GM18907 (cell line): ENCODE results near the gene NRROS.
"Not testable (repeated sequence)": the region's sequence is repeated elsewhere in the genome, so short reads cannot be mapped to it uniquely, and the experiment has no call there.

ENCODE experiments used
- ATAC-seq: cut with Tn5 transposase; IDR thresholded peaks from one replicate; pipeline ENCODE4 v1.9.1; 2021; ENCODE audit warnings: mild to moderate bottlenecking, moderate library complexity; ENCODE audit not compliant: unreplicated experiment

NRROS gene

DNA sequence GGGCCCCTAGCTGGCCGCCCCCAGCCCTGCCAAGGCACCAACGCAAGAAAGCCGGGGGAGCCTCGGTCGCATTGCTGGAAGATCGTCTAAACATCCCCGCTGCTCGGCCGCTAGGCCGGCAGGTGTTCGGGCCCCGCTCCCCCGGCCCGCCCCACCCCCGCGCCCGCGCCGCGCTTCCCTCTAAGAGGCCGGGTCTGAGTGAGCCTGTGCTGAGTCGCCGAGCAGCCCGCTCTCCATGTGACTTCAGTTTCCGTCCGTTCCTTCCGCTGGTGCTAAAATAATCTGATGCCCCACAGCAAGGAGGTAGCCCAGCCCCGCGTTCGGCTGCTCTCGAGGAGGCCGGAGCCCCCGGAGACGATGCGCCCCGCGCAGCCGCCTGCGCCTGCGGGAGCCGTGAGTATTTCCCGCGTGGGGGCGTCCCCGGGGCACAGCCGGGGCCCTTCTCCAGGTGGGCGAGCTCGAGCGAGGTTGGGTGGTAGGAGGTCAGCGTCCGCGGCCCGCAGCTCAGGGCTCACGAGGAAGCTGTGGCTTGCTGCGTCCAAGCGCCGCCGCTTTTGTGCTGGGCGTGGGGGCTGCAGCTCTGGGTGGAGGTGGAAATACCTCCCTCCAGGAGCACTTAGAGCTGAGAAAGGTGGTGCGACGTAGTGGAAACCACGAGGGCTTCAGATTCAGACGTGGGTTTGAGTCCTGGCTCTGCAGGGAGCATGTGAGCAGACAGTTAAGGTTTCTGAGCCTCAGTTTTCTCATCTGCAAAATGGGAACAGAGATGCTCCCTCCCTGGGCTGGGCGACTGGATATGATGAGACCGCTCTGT is at the start of gene NRROS:
NRROS (plus strand) TSS at position 212 of the 814 bp plus-strand sequence. CDS start 14,846 bp downstream, outside the sequence.
- ATAC-seq, result peak; percentile 35

DNA sequence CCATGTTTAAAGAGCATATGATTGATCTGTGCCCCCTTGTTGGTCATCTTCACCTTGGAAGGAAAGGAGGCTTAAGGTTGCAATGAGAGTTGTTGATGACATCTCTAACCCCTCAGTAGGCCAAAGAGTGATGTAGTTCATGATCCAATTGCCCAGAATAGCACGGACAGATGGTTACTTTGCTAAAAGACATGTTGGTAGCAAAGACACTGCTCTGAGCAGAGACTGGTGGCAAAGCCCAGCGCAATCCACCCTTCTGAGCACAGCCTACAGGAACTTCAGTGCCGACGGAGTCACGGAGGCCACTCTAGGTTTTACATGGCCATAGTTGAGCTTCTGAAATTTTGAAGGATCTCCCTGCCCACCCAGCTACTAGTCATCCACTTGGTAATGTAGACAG is 49.2 kb upstream of the NRROS start:
- no peak for ATAC-seq

DNA sequence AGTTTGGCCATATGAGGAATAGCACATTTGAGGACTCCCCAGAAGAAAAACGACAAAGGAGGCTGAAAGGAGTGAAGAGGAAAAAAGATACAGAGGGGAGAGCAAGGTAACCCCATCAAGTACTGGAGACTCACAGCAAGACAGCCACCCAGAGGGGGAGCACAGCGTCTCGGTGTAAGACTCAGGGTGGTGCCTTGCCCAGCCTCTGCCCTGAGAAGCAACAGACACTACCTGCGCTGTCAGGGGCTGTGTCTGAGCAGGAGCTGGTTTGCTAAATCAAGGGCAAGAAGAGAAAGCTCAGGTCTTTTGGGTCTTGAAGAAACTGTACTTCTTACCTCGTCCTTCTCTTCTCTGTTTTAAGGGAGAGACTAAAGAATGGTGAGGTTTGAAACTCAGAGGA is 43.1 kb upstream of the NRROS start:
- no peak for ATAC-seq

DNA sequence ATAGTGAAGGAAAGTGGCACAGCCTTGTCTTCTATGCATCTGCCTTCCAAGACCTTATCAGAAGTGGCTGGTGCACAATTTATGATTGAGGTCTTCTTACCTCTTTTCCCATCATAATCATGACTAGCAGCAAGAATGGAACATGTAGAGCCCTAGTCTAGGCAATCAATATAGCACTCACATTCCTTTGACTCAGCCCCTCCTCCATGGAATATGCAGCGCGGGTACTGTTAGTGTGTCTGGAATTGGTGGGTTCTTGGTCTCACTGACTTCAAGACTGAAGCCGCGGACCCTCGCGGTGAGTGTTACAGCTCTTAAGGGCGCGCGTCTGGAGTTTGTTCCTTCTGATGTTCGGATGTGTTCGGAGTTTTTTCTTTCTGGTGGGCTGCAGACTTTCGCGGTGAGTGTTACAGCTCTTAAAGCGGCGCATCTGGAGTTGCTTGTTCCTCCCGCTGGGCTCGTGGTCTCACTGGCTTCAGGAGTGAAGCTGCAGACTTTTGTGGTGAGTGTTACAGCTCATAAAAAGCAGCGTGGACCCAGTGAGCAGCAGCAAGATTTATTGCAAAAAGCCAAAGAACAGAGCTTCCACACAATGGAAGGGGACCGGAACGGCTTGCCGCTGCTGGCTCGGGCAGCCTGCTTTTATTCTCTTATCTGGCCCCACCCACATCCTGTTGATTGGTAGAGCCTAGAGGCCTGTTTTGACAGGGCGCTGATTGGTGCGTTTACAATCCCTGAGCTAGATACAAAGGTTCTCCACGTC is 41.3 kb upstream of the NRROS start:
- ATAC-seq, result not testable (repeated sequence)

DNA sequence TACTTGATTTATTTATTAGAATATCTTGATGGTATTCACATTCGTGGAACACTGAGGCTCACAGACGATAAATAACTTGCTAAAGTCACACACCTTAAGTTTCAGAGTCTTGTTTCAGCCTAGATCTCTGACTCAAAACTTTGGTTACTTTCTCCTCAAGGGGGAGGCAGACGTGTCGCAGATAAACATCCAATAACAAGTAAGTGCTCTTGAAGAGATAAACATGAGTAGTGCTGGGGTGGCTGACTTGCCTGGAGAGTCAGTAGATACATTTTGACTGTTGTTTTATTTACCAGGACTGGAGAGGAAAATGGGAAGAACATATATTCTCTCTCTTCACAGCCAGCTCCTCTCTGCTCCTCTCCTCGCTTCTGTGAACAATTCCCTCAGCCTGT is 39.8 kb upstream of the NRROS start:
- no peak for ATAC-seq

DNA sequence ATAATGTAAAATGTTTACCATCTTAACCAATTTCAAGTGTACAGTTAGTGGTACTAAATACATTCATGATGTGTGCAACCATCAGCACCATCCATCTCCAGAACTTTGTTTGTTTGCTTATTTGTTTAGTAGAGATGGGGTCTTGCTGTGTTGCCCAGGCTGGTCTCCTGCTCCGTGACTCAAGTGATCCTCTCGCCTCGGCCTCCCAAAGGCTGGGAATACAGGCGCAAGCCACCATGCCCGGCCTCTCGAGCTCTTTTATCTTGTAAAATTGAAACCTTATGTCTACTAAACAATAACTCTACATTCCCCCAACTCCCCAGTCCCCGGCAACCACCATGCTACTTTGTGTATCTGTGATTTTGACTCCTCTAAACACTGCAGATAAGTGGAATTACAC is 39.1 kb upstream of the NRROS start:
- ATAC-seq, result no peak

DNA sequence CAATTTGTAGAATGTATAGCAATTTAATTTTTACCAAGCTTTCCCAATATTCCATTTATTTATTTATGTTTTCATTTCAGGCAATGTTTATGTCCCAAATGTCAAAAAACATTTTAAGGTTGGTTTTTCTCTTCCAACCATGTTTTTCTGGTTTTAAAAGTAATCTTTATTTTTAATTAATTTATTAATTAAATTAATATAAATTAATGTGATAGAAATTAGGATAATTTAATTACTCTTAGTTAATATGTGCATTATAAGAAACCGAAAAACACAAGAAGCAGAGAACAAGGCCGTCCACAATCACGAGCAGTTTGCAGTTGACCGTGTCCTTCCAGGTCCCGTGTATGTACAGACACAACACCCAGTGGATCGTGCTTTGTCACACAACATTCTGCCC is 36.8 kb upstream of the NRROS start:
- ATAC-seq, result no peak

DNA sequence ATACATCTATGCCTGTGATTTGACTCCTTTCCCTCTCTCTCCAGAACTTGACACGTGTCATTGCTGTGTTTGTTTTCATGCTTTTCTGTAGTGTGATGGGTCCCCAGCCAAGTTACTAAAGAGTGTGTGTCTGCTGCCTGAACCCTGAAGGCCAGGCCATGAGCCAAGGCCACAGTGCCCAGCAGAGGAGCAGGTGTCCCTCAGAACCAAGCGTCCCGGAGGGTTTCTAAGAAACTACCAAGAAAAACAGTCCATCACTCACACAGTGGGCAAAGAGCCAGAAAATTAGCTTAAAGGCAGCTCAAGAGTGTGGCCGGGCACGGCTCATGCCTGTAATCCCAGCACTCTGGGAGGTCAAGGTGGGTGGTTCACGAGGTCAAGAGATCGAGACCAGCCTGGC is 35.8 kb upstream of the NRROS start:
- ATAC-seq, result no peak

DNA sequence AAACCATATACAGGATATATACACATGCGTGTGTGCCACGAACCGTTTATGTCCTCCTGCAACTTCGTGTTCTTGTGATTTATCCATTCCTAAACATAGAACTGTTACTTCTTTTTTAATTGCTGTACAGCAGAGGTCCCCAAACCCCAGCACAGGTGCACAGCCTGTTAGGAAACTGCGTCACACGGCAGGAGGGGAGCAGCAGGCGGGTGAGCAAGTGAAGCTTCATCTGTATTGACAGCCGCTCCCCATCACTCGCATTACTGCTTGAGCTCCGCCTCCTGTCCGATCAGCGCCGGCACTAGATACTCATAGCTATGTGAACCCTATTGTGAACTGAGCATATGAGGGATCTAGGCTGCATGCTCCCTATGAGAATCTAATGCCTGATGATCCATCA is 34.9 kb upstream of the NRROS start:
- no peak for ATAC-seq

DNA sequence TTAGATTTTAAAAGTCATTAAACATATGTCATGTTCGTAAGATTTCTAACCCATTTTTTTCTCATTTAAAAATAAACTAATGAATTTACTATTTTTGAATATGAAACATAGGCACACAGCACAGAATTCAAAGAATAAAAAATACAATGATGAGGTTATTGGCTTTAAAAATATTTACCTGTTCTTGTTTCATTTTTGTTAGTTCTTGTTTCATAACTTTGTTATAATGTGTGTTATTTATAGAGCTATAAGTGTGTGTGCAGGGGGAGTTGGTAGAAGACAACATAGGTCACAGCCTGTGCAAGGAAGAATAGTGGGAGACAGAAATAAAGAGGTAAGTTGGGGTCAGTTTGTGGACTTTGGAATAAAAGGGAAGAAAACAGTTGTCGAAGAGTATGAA is 30.8 kb upstream of the NRROS start:
- ATAC-seq, result no peak

DNA sequence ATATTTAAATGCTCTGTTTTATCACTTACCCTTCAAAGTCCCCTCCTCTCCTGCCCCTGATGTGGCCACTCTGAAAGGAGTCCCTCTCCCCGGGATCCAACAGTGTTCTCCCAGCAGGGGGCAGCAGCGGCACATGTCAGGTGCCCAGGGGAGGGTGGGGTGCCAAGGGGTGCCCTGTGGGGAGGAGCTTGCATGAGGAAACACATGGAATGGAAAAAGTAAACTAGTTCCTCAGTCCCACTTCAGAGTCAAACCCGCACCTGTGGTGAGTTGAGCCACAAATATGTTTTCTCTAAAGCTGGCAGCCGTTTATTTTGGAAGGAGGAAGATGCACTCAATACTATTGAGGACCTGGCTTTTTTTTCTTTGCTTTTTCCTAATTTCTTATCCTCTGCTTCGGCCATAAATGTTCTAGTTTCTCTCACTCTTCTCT is 30.1 kb upstream of the NRROS start:
- ATAC-seq, result peak; percentile 68

DNA sequence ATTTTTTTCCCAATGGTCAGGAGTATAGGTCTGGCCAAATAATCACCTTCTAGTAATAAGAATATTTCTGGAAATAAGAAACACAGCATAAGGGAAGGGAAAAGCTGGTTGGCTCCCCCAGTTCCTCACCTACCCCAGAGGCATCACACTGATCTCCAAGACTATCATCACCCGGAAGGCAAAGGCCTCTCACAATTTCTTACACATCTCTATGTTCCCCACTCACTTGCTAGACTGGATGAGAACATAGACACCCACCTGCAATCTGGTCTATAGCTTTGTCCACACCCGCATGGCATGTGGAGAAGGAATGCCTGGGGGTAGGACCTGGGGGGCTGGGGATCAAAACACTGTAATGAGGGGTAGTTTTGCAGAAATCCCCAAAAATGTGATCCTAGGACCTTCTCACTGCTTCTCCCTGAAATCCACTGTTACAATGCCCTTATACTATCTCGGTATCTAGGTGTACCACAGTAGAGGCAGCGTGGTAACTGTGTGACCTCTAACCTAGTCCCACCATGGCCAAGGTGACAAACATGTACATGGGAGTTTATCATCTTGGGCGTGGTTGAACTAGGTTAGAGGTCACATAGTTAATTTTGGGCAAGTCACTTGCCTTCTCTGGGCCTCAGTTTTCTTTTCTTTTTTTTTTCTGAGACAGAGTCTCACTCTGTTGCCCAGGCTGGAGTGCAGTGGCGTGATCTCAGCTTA is 29.5 kb upstream of the NRROS start:
- no peak for ATAC-seq

DNA sequence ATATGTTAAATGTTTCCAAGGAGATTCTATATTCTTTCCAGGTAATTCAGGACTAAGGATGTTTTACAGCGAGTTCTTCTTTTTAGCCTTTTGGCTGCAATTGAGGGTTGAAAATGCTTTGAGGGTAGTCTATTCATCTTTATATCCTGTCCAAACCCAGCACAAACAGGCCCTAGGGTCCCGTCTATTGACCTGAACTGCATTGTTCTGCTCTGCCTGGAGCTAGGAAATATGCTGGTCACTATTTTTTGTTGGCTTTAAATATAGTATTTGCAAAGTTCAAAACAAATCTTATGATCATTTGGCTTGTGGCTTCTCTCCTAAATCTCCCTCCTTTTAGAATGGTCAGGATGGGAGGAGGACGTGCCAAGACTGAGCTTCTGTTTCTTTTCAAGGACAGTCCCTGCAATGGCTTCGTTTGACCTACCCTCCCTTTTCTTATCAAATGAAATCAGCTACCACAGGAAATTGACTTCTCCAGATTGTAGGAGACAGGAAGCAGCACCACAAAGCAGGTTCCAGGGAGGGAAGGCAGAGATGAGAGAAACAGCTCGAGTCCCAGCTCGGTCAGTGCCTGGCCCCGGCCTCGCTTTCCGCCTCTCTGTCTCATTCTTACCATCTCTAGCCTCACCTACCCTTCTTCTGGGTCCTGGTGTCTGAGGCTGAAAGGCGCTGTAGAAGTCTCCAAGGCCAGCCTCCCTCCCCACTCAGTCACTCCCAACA is 27.6 kb upstream of the NRROS start:
- no peak for ATAC-seq

DNA sequence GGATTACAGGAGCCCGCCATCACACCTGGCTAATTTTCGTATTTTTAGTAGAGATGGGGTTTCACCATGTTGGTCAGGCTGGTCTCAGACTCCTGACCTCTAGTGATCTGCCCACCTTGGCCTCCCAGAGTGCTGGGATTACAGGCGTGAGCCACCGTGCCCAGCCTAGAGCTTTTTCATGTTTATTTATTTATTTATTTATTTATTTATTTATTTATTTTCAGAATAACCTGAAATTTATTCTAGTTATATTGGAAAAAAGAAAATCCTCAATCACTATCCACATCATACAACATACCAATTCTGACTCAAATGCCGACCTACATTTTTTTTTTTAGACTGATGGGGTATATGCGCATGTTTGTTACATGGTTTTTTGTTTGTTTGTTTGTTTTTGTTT is 24.3 kb upstream of the NRROS start:
- ATAC-seq, result not testable (repeated sequence)

DNA sequence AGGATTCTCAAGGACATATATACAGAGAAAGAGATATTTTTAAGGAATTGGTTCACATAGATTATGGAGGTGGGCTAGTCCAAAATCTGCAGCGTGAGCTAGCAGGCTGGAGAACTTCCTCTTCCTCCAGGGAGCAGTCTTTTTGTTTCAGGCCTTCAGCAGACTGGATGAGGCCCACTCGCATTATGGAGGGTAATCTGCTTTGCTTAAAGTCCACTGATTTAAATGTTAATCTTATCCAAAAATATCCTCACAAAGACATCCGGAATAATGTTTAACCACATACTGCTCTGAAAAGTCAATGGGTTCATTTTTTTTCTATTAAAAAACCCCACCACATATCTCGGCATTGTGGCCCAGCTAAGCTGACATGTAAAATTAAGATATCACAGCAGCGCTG is 22.2 kb upstream of the NRROS start:
- no peak for ATAC-seq

DNA sequence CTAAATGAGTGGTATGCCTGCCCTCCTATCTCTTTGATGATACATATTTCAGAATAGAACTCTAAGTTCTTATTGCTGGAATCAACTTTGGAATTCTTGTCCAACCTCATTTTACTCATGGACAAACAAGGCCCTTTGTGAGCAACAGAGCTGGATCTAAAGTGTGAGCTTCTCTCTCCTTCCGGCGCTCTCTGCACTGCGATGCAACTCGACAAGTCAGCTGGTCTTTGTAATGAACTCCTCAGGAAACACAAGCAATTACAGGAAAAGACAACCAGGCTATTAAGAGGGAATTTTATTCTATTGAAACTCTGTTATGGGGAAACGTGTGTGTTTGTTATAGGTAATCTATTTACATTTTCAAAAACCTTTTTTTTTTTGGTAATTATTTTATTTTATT is 20.3 kb upstream of the NRROS start:
- no peak for ATAC-seq

DNA sequence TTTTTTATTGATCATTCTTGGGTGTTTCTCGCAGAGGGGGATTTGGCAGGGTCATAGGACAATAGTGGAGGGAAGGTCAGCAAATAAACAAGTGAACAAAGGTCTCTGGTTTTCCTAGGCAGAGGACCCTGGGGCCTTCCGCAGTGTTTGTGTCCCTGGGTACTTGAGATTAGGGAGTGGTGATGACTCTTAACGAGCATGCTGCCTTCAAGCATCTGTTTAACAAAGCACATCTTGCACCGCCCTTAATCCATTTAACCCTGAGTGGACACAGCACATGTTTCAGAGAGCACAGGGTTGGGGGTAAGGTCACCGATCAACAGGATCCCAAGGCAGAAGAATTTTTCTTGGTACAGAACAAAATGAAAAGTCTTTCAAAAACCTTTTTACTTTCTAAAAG is 19.9 kb upstream of the NRROS start:
- not testable (repeated sequence) for ATAC-seq

DNA sequence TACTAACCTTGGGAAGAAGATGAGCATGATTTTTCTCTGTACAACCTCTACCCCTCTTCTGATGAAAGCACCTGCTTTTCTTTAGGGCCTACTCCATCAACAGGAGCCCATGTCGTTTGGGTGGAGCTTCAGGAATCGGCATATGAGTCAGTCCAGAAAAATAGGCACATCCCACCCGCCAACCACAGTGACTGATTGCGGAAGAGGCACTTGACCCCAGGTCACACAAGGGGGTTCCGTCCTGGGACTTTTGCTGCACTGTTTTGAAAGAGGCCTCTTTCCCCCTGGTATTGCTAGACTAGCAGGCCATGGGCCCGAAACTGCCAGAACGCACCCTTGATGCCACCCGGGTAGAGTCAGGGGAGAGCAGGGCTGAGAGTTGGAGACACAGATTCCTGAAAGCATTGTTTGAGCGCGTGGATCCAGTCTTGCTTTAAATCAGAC is 19.3 kb upstream of the NRROS start:
- no peak for ATAC-seq

DNA sequence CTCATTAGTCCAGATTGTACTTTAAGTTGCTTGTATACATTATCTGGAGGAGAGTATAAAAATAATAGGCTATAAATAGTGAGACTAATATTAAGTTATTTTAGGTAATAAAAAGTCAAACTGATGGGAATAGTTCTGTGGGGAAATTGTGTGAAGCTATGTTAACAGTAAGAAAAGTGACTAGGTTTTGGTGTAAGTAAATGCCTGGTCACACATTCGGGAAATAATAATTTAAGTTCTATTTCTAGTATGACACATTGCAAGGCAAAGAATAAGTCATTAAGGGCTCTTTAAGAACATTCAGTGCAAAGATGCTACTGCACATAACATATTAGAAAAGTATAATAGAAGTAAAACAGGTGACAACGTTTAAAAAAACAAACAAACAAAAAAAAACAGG is 18.8 kb upstream of the NRROS start:
- ATAC-seq, result no peak

DNA sequence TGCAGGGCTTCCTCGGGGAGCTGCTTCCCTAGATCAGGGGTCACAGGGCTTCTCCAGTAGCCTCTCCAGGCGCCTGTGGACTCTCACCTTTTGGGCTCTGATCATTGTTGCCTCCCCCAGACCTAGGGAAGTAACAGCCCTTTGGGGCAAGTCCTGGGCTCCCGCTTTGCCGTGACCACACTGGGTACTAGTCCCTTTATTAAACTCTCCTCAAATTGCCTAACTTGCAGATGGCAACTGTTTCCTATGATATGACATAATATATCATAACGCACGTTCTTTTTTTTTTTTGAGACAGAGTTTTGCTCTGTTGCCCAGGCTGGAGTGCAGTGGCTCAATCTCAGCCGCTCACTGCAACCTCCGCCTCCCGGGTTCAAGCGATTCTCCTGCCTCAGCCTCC is 17.9 kb upstream of the NRROS start:
- ATAC-seq, result no peak
